Stomach (tissue), 9 donors: ENCODE data around the gene RUFY3. TPM values are rescaled to one million over a fixed set of nuclear protein-coding genes. Genes with fewer than 3 reads are reported as not detected.

ENCODE experiments used
- DNase-seq, 2 donors: peaks; one replicate each; pipeline versions ENCODE4 v3.0.0 to v3.0.0-alpha.2; 2013 to 2019
- H3K27ac ChIP-seq, 5 donors: fragments of 200-600 bp in 4 of 5; sonication (generic) in 4 of 5; one replicate each; pipeline ENCODE4 v1.5.1; 2013 to 2019; ENCODE audit warnings: mild to moderate bottlenecking in 1 of 5, moderate library complexity in 1 of 5
- H3K27me3 ChIP-seq, 3 donors: fragments of 200-600 bp; sonication (generic); one replicate each; pipeline ENCODE4 v1.5.1; 2017 to 2019; ENCODE audit warnings: mixed run types in 1 of 3
- H3K36me3 ChIP-seq, 4 donors: fragments of 200-600 bp; sonication (generic); 1 replicate in 3 of 4; 2 replicates in 1 of 4; pipeline ENCODE4 v1.5.1; 2016 to 2019
- H3K4me1 ChIP-seq, 4 donors: fragments of 200-600 bp; sonication (generic); one replicate each; pipeline ENCODE4 v1.5.1; 2016 to 2019
- H3K4me3 ChIP-seq, 4 donors: fragments of 200-600 bp; sonication (generic) in 3 of 4; one replicate each; pipeline ENCODE4 v1.5.1; 2016 to 2019; ENCODE audit warnings: mild to moderate bottlenecking in 1 of 4
- H3K9me3 ChIP-seq, 4 donors: fragments of 200-600 bp; sonication (generic); one replicate each; pipeline ENCODE4 v1.5.1; 2016 to 2019
- CTCF ChIP-seq, 7 experiments: fragments of 450-650 bp in 4 of 7; fragments of 200-600 bp in 3 of 7; sonication (generic) in 3 of 7; IDR thresholded peaks; one replicate each; pipeline ENCODE4 v1.5.1; 2016 to 2019; ENCODE audit warnings: antibody characterized with exemption in 7 of 7, control low read depth in 2 of 7, mild to moderate bottlenecking in 1 of 7
- EP300 ChIP-seq: sonication (generic); formaldehyde crosslinking; IDR thresholded peaks from one replicate; pipeline ENCODE4 v1.6.1; 2017; ENCODE audit warnings: antibody characterized with exemption
- POLR2A ChIP-seq, 4 donors: fragments of 450-650 bp; IDR thresholded peaks; one replicate each; pipeline ENCODE4 v1.6.1; 2016; ENCODE audit warnings: antibody characterized with exemption in 4 of 4, control low read depth in 2 of 4, mild to moderate bottlenecking in 1 of 4, moderate library complexity in 1 of 4
- POLR2AphosphoS5 ChIP-seq, 3 donors: sonication (generic); formaldehyde crosslinking; IDR thresholded peaks; one replicate each; pipeline ENCODE4 v1.6.1; 2016; ENCODE audit warnings: antibody characterized with exemption in 3 of 3
- WGBS, 5 donors: extraction: QIAGEN DNeasy Blood & Tissue Kit in 3 of 5; methylation state at CpG; one replicate each; pipeline versions ENCODE4 v1.1.5 to v1.1.7; 2013 to 2018; 5-methylcytosine and 5-hydroxymethylcytosine counted together
- intact Hi-C: fragments of 100-400 bp; cut with DNase I; formaldehyde crosslinking; loops from one replicate; pipeline ENCODE4 v1.15.1; 2023; ENCODE audit warnings: low total_unique reads
- polyA plus RNA-seq, 3 donors: library from polyadenylated mRNA; stranded (reverse); fragments of 200-250 nt; gene quantifications; one replicate each; pipeline ENCODE4 v1.2.3, GENCODE V29; 2013
- total RNA-seq, 5 donors: library from RNA; depleted of rRNA; stranded (reverse); fragments of >200 nt; gene quantifications; one replicate each; pipeline versions ENCODE4 v1.1.0 to v1.2.3, GENCODE V29; 2014 to 2016
- donor health status: healthy with polysubstance abuse.
- donor health status: Bipolar disorder and iron deficiency.
- donor health status: healthy.

RUFY3 gene
- total and polyA plus RNA-seq, 8 donors = 13.2 to 120 (median 51.3) TPM

DNA sequence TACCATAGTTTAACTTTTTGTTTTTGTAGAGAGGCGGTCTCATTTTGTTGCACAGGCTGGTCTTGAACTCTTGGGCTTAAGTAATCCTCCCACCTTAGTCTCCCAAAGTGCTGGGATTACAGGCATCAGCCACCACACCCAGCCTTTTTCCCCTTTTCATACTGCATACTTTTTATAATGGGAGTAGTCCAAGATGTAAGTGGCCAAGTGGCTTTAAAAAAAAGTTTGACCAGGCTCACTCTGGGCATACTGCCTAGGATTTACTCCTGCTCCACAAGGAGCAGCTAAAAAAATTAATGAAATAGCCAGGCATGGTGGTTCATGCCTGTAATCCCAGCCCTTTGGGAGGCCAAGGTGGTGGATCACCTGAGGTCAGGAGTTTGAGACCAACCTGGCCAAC lies 111.9 kb downstream of the RUFY3 start:
- H3K4me1 ChIP-seq = peaks cover 4 to 35% (median 22%) of the 10 kb centered on the region in 4 donors
- no peak overlapping the region for H3K27ac ChIP-seq
- no peaks in the 10 kb centered on the region for H3K9me3 ChIP-seq
- no peak for DNase-seq
- TF ChIP-seq POLR2A (IDR thresholded peaks at IDR 0.05) = no peak
- no peak for TF ChIP-seq CTCF (IDR thresholded peaks at IDR 0.05)
- TF ChIP-seq POLR2AphosphoS5 (IDR thresholded peaks at IDR 0.05) = no peak
- no peak for TF ChIP-seq EP300
- H3K27me3 ChIP-seq = no peaks in the 10 kb centered on the region
- 92 to 100% (median 97%) methylated on average over 1 of the region's 1 CpG for WGBS, 5 donors
- H3K4me3 ChIP-seq = no peak overlapping the region
- peaks cover 54 to 73% (median 72%) of the 10 kb centered on the region in 4 donors for H3K36me3 ChIP-seq
- intact Hi-C loops = no loop called here

- Histone ChIP-seq H3K36me3 (peaks cover 32 to 49% (median 48%) of the 10 kb centered on the region in 4 donors), H3K4me3 (no peak overlapping the region), H3K27me3 (no peaks in the 10 kb centered on the region), H3K27ac (no peak overlapping the region), H3K4me1 (peaks cover 4 to 41% (median 22%) of the 10 kb centered on the region in 4 donors), H3K9me3 (no peaks in the 10 kb centered on the region)
- TF ChIP-seq CTCF (IDR thresholded peaks at IDR 0.05) = no peak
- TF ChIP-seq POLR2AphosphoS5 (IDR thresholded peaks at IDR 0.05) = no peak
- no peak for TF ChIP-seq EP300
- no peak for TF ChIP-seq POLR2A (IDR thresholded peaks at IDR 0.05)
- intact Hi-C loops = no loop called here
- 41 to 59% (median 54%) methylated on average over 2 of the region's 2 CpGs for WGBS, 5 donors
- peak in 1 of 2 donors; percentile 9 for DNase-seq
These were observed 114.3 kb downstream of the RUFY3 start for GRCh38 chr4:70836081-70836480.

DNA sequence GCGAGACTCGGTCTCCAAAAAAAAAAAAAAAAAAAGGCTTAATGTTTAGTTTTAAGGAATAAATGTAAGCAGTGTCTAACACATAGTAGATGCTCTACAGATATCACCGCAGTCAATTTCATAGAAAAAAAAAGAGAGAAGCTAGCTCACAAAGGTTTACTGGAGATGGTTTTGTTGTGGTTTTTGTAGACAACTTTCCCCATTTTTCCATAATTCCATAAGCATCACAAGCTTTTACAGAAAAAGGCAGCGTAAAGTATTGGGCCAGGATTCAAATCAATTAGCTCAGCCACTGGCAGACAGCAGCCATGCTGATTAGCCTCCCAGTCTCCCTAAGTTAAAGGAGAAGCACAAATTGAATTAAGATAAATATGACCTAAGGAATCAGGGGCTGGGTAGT lies 116.4 kb downstream of the RUFY3 start:
- Histone ChIP-seq H3K27me3 (no peaks in the 10 kb centered on the region), H3K27ac (peak overlapping the region in 4 of 5 donors; percentile 95 to 99 (median 96)), H3K4me1 (peaks cover 4 to 47% (median 24%) of the 10 kb centered on the region in 4 donors), H3K4me3 (peak overlapping the region; percentile 78 to 94 (median 89)), H3K9me3 (no peaks in the 10 kb centered on the region), H3K36me3 (peaks cover 10 to 27% (median 26%) of the 10 kb centered on the region in 4 donors)
- no peak for TF ChIP-seq POLR2A (IDR thresholded peaks at IDR 0.05)
- TF ChIP-seq CTCF (IDR thresholded peaks at IDR 0.05) = no peak
- no peak for TF ChIP-seq EP300
- no peak for TF ChIP-seq POLR2AphosphoS5 (IDR thresholded peaks at IDR 0.05)
- 0 to 23% (median 10%) methylated on average over 2 to 4 of the region's 4 CpGs for WGBS, 5 donors
- peak in 1 of 2 donors; percentile 53 for DNase-seq
- intact Hi-C loops = no loop called here

DNA sequence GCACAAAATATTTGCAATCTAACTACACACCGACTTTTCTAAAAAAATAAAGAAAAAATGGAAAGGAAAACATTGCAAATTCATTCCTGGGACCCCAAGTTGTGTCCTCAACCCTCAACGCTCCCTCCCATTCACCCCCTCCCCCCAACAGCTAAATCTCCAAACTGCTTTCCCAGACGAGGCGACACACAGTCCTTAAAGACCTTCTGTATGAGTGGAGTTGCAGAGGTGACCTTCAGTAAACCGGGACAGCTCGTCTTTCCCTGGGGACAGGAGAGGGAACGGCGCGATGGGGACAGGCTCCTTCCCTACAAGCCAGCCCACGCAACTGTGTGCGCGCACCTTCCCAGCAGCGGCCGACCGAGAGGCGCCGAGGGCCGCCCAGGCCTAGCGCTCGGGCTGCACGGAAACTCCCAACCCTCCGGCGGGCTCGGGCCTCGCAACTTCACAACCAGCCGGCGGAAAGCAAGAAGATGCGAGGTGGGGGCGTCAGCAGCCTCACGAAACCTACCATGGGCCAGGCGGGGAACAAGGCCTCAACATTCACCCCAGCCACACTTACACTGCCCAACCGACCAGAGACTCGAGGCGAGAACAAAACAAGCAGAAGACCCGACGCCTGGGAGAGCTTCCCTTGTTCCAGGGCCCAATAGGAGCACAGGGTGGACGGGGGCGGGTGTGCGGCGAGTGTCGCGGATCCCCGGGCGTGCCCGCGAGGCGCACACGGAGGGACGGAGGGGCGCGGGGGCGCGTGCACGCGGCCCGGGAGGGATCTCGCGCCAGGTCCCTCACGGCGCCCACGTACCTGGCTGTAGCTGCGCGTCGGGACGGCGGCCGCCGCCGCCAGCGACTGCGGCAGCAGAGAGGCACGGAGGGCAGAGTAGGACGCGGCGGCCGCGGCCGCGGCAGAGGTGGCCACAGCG lies 117.2 kb downstream of the RUFY3 start:
- DNase-seq = peak; percentile 67 to 91
- H3K9me3 ChIP-seq = no peaks in the 10 kb centered on the region
- peaks cover 4 to 47% (median 24%) of the 10 kb centered on the region in 4 donors for H3K4me1 ChIP-seq
- 0 to 1% (median 0%) methylated on average over 40 to 80 of the region's 80 CpGs for WGBS, 5 donors
- intact Hi-C loops = no loop called here
- peaks cover 10 to 20% (median 19%) of the 10 kb centered on the region in 4 donors for H3K36me3 ChIP-seq
- peak overlapping the region; percentile 78 to 94 (median 89) for H3K4me3 ChIP-seq
- no peaks in the 10 kb centered on the region for H3K27me3 ChIP-seq
- peak overlapping the region; percentile 95 to 99 (median 97) for H3K27ac ChIP-seq
- TF ChIP-seq EP300 (no peak), POLR2A (IDR thresholded peaks at IDR 0.05) (no peak), POLR2AphosphoS5 (IDR thresholded peaks at IDR 0.05) (no peak), CTCF (IDR thresholded peaks at IDR 0.05) (no peak)
